Mesenchymal stem cell (in vitro differentiated cells and primary cell): ENCODE data around the gene CPT1C.

Experiments
- DNase-seq: peaks from one replicate; pipeline ENCODE4 v3.0.0-alpha.2; 2013
- H2AFZ ChIP-seq: one replicate; pipeline ENCODE4 v1.6.1; 2013; ENCODE audit warnings: low read depth, mild to moderate bottlenecking, control low read depth, inconsistent platforms, low read length, moderate library complexity
- H2AK5ac ChIP-seq: 2 replicates; pipeline ENCODE4 v1.6.1; 2013; ENCODE audit warnings: low read length, moderate library complexity, mild to moderate bottlenecking, inconsistent platforms; ENCODE audit not compliant: severe bottlenecking
- H2BK120ac ChIP-seq: one replicate; pipeline ENCODE4 v1.6.1; 2013; ENCODE audit warnings: low read depth, mild to moderate bottlenecking, inconsistent platforms, low read length, moderate library complexity
- H2BK12ac ChIP-seq, 2 experiments: one replicate each; pipeline ENCODE4 v1.6.1; 2013; ENCODE audit warnings: inconsistent platforms in 2 of 2, low read length in 2 of 2, mild to moderate bottlenecking in 2 of 2, moderate library complexity in 2 of 2, control low read depth in 1 of 2
- H2BK15ac ChIP-seq: one replicate; pipeline ENCODE4 v1.6.1; 2013; ENCODE audit warnings: mild to moderate bottlenecking, low read depth, inconsistent platforms; ENCODE audit not compliant: poor library complexity, severe bottlenecking
- H2BK5ac ChIP-seq: 2 replicates; pipeline ENCODE4 v1.6.1; 2013; ENCODE audit warnings: low read depth, mild to moderate bottlenecking, low read length, control low read depth, inconsistent platforms; ENCODE audit not compliant: poor library complexity, severe bottlenecking
- H3K14ac ChIP-seq, 2 experiments: one replicate each; pipeline ENCODE4 v1.6.1; 2013; ENCODE audit warnings: inconsistent platforms in 2 of 2, low read length in 2 of 2, control low read depth in 1 of 2, mild to moderate bottlenecking in 1 of 2, moderate library complexity in 1 of 2
- H3K18ac ChIP-seq, 2 experiments: one replicate each; pipeline ENCODE4 v1.6.1; 2013; ENCODE audit warnings: inconsistent platforms in 2 of 2, low read length in 2 of 2, control low read depth in 1 of 2, low read depth in 1 of 2, mild to moderate bottlenecking in 1 of 2
- H3K23ac ChIP-seq, 2 experiments: one replicate each; pipeline ENCODE4 v1.6.1; 2013; ENCODE audit warnings: inconsistent platforms in 2 of 2, low read length in 2 of 2, mild to moderate bottlenecking in 2 of 2, moderate library complexity in 2 of 2, control low read depth in 1 of 2
- H3K27ac ChIP-seq: 2 replicates; pipeline ENCODE4 v1.5.1; 2013; ENCODE audit warnings: mild to moderate bottlenecking, moderate library complexity, low read length, control low read depth, inconsistent platforms; ENCODE audit not compliant: poor library complexity, severe bottlenecking
- H3K27me3 ChIP-seq, 2 experiments: 2 replicates each; pipeline versions ENCODE4 v1.6.1 to v1.7.0; 2013; ENCODE audit warnings: low read length in 2 of 2, mild to moderate bottlenecking in 2 of 2, moderate library complexity in 2 of 2, control low read depth in 1 of 2, inconsistent platforms in 1 of 2; ENCODE audit not compliant: control insufficient read depth in 1 of 2, insufficient read depth in 1 of 2
- H3K36me3 ChIP-seq, 2 experiments: 2 replicates each; pipeline versions ENCODE4 v1.6.1 to v1.7.0; 2013; ENCODE audit warnings: low read length in 2 of 2, control low read depth in 1 of 2, inconsistent platforms in 1 of 2, low read depth in 1 of 2, mild to moderate bottlenecking in 1 of 2; ENCODE audit not compliant: insufficient read depth in 2 of 2, control insufficient read depth in 1 of 2
- H3K4ac ChIP-seq, 2 experiments: one replicate each; pipeline ENCODE4 v1.6.1; 2013; ENCODE audit warnings: inconsistent platforms in 2 of 2, low read length in 2 of 2, mild to moderate bottlenecking in 2 of 2, moderate library complexity in 2 of 2, control low read depth in 1 of 2, low read depth in 1 of 2
- H3K4me1 ChIP-seq: 2 replicates; pipeline ENCODE4 v1.6.1; 2013; ENCODE audit warnings: low read depth, low read length, control low read depth; ENCODE audit not compliant: control insufficient read depth, insufficient read depth
- H3K4me2 ChIP-seq: 2 replicates; pipeline ENCODE4 v1.6.1; 2013; ENCODE audit warnings: low read length, mild to moderate bottlenecking, inconsistent platforms; ENCODE audit not compliant: poor library complexity, severe bottlenecking
- H3K4me3 ChIP-seq, 2 experiments: 2 replicates each; pipeline versions ENCODE4 v1.5.1 to v1.7.0; 2013; ENCODE audit warnings: low read length in 2 of 2, mild to moderate bottlenecking in 2 of 2, control low read depth in 1 of 2, low read depth in 1 of 2; ENCODE audit not compliant: insufficient read depth in 1 of 2
- H3K79me1 ChIP-seq: replicated peaks from 2 replicates; pipeline ENCODE4 v1.6.1; 2013; ENCODE audit warnings: mild to moderate bottlenecking, control low read depth, low read length, inconsistent platforms; ENCODE audit not compliant: poor library complexity, severe bottlenecking
- H3K9ac ChIP-seq: 2 replicates; pipeline ENCODE4 v1.7.0; 2013; ENCODE audit warnings: mild to moderate bottlenecking, low read length, moderate library complexity
- H3K9me3 ChIP-seq: 2 replicates; pipeline ENCODE4 v1.7.0; 2013; ENCODE audit warnings: mild to moderate bottlenecking, low read length; ENCODE audit not compliant: control insufficient read depth
- H4K8ac ChIP-seq: one replicate; pipeline ENCODE4 v1.6.1; 2013; ENCODE audit warnings: inconsistent platforms, mild to moderate bottlenecking, low read length, moderate library complexity
- H4K91ac ChIP-seq: one replicate; pipeline ENCODE4 v1.6.1; 2013; ENCODE audit warnings: mild to moderate bottlenecking, low read length, inconsistent platforms
- WGBS: methylation state at CpG from one replicate; pipeline ENCODE4 v1.1.7; 2013; ENCODE audit warnings: mixed read lengths; 5-methylcytosine and 5-hydroxymethylcytosine counted together

The CPT1C gene

GRCh38 chr19:49741210-49741844 lies 50.4 kb downstream of the CPT1C start:
- H3K36me3 ChIP-seq: no peaks in the 10 kb centered on the region
- H2BK5ac ChIP-seq: no peak overlapping the region
- H3K14ac ChIP-seq: no peak overlapping the region
- H2BK120ac ChIP-seq: no peak overlapping the region
- H3K4me3 ChIP-seq: no peak overlapping the region
- no peaks in the 10 kb centered on the region for H3K9me3 ChIP-seq
- no peak overlapping the region for H3K18ac ChIP-seq
- WGBS: 85% methylated on average over 9 of the region's 9 CpGs
- peaks cover 3% of the 10 kb centered on the region for H3K4me1 ChIP-seq
- no peak overlapping the region for H2BK12ac ChIP-seq
- H3K79me1 ChIP-seq: no peaks in the 10 kb centered on the region
- H2AK5ac ChIP-seq: no peak overlapping the region
- DNase-seq: no peak
- no peak overlapping the region for H4K91ac ChIP-seq
- H2AFZ ChIP-seq: no peak overlapping the region
- no peak overlapping the region for H3K4ac ChIP-seq
- H3K9ac ChIP-seq: no peak overlapping the region
- no peaks in the 10 kb centered on the region for H3K27me3 ChIP-seq
- no peak overlapping the region for H3K4me2 ChIP-seq
- no peak overlapping the region for H3K27ac ChIP-seq
- H2BK15ac ChIP-seq: no peak overlapping the region
- H3K23ac ChIP-seq: no peak overlapping the region
- no peak overlapping the region for H4K8ac ChIP-seq

GRCh38 chr19:49744946-49745381 lies 54.0 kb downstream of the CPT1C start:
- H3K27ac ChIP-seq: no peak overlapping the region
- H2BK5ac ChIP-seq: no peak overlapping the region
- H2BK120ac ChIP-seq: no peak overlapping the region
- peak overlapping the region in 1 of 2 experiments; percentile 18 for H3K14ac ChIP-seq
- no peaks in the 10 kb centered on the region for H3K79me1 ChIP-seq
- no peak overlapping the region for H2BK12ac ChIP-seq
- H3K36me3 ChIP-seq: no peaks in the 10 kb centered on the region
- no peak overlapping the region for H2BK15ac ChIP-seq
- no peak overlapping the region for H2AFZ ChIP-seq
- WGBS: 96% methylated on average over 21 of the region's 23 CpGs
- H3K9ac ChIP-seq: no peak overlapping the region
- no peak overlapping the region for H3K23ac ChIP-seq
- H4K91ac ChIP-seq: no peak overlapping the region
- DNase-seq: no peak
- H3K27me3 ChIP-seq: no peaks in the 10 kb centered on the region
- peaks cover 3% of the 10 kb centered on the region for H3K4me1 ChIP-seq
- no peak overlapping the region for H3K4me2 ChIP-seq
- no peaks in the 10 kb centered on the region for H3K9me3 ChIP-seq
- no peak overlapping the region for H2AK5ac ChIP-seq
- H4K8ac ChIP-seq: no peak overlapping the region
- no peak overlapping the region for H3K18ac ChIP-seq
- H3K4me3 ChIP-seq: no peak overlapping the region
- no peak overlapping the region for H3K4ac ChIP-seq

GRCh38 chr19:49746206-49746958 lies 55.5 kb downstream of the CPT1C start:
- H3K4ac ChIP-seq: no peak overlapping the region
- H3K9ac ChIP-seq: no peak overlapping the region
- H3K18ac ChIP-seq: no peak overlapping the region
- no peak overlapping the region for H4K91ac ChIP-seq
- no peaks in the 10 kb centered on the region for H3K9me3 ChIP-seq
- no peak overlapping the region for H2BK15ac ChIP-seq
- no peaks in the 10 kb centered on the region for H3K27me3 ChIP-seq
- H3K27ac ChIP-seq: no peak overlapping the region
- H2BK120ac ChIP-seq: no peak overlapping the region
- no peak overlapping the region for H3K4me3 ChIP-seq
- WGBS: 63% methylated on average over 48 of the region's 52 CpGs
- H3K79me1 ChIP-seq: no peaks in the 10 kb centered on the region
- H3K23ac ChIP-seq: no peak overlapping the region
- peak overlapping the region; percentile 19 for H4K8ac ChIP-seq
- H3K14ac ChIP-seq: no peak overlapping the region
- H3K36me3 ChIP-seq: no peaks in the 10 kb centered on the region
- no peak overlapping the region for H3K4me2 ChIP-seq
- no peak overlapping the region for H2BK5ac ChIP-seq
- DNase-seq: no peak
- no peak overlapping the region for H2AK5ac ChIP-seq
- no peak overlapping the region for H2AFZ ChIP-seq
- H2BK12ac ChIP-seq: no peak overlapping the region
- H3K4me1 ChIP-seq: peaks cover 3% of the 10 kb centered on the region

GRCh38 chr19:49749055-49749716 lies 58.3 kb downstream of the CPT1C start:
- Histone ChIP-seq H3K27me3 (no peaks in the 10 kb centered on the region), H3K23ac (no peak overlapping the region), H2BK5ac (no peak overlapping the region), H4K91ac (no peak overlapping the region), H3K27ac (no peak overlapping the region), H3K9ac (no peak overlapping the region), H2AFZ (no peak overlapping the region), H3K4ac (no peak overlapping the region), H3K9me3 (peaks cover 4% of the 10 kb centered on the region), H2BK12ac (no peak overlapping the region), H3K4me1 (no peaks in the 10 kb centered on the region), H3K14ac (no peak overlapping the region), H3K18ac (no peak overlapping the region), H2BK15ac (no peak overlapping the region), H2AK5ac (no peak overlapping the region), H3K79me1 (no peaks in the 10 kb centered on the region), H3K36me3 (no peaks in the 10 kb centered on the region), H2BK120ac (no peak overlapping the region), H3K4me3 (no peak overlapping the region), H3K4me2 (no peak overlapping the region), H4K8ac (no peak overlapping the region)
- DNase-seq: peak; percentile 35
- WGBS: 88% methylated on average over 6 of the region's 6 CpGs
